NT2/D1 (cell line): ENCODE results near the gene VPS72.

Experiments used
- DNase-seq: peaks from one replicate; pipeline ENCODE4 v3.0.0-alpha.2; 2011; ENCODE audit warnings: low read depth, low spot score
- H3K27me3 ChIP-seq: 2 replicates; pipeline ENCODE4 v1.6.0; 2011; ENCODE audit warnings: mild to moderate bottlenecking; ENCODE audit not compliant: insufficient read length, insufficient read depth
- H3K36me3 ChIP-seq: 2 replicates; pipeline ENCODE4 v1.6.1; 2011; ENCODE audit warnings: mild to moderate bottlenecking, low read length, mixed read lengths; ENCODE audit not compliant: insufficient read depth, insufficient read length
- H3K4me1 ChIP-seq: 2 replicates; pipeline ENCODE4 v1.5.1; 2011; ENCODE audit not compliant: insufficient read depth, insufficient read length
- H3K4me3 ChIP-seq: 2 replicates; pipeline ENCODE4 v1.5.1; 2011; ENCODE audit warnings: low read depth; ENCODE audit not compliant: insufficient read length
- H3K9ac ChIP-seq: 2 replicates; pipeline ENCODE4 v1.6.0; 2011; ENCODE audit warnings: low read depth; ENCODE audit not compliant: insufficient read length
- H3K9me3 ChIP-seq: 2 replicates; pipeline ENCODE4 v1.5.1; 2011; ENCODE audit warnings: mild to moderate bottlenecking, low read length; ENCODE audit not compliant: insufficient read depth
- SUZ12 ChIP-seq: IDR thresholded peaks from 2 replicates; pipeline ENCODE4 v1.6.1; 2011; ENCODE audit not compliant: insufficient read length, insufficient read depth; ENCODE audit errors: extremely low read depth
- YY1 ChIP-seq: IDR thresholded peaks from 2 replicates; pipeline ENCODE4 v1.6.1; 2011; ENCODE audit not compliant: insufficient read length, insufficient read depth
- ZNF274 ChIP-seq: IDR thresholded peaks from 2 replicates; pipeline ENCODE4 v1.6.1; 2011; ENCODE audit warnings: mild to moderate bottlenecking, low read depth, low read length

VPS72 gene

GRCh38 chr1:151143057-151143435 is 47.0 kb downstream of the VPS72 start:
- Histone ChIP-seq H3K36me3 (peaks cover 28% of the 10 kb centered on the region), H3K9me3 (no peaks in the 10 kb centered on the region), H3K9ac (peak overlapping the region; percentile 12), H3K4me1 (peaks cover 32% of the 10 kb centered on the region), H3K27me3 (peaks cover 10% of the 10 kb centered on the region), H3K4me3 (no peak overlapping the region)
- no peak for DNase-seq
- TF ChIP-seq YY1 = no peak
- no peak for TF ChIP-seq ZNF274
- TF ChIP-seq SUZ12 = no peak

- TF ChIP-seq YY1 = no peak
- H3K27me3 ChIP-seq = peaks cover 10% of the 10 kb centered on the region
- H3K36me3 ChIP-seq = peaks cover 32% of the 10 kb centered on the region
- no peak for DNase-seq
- peak overlapping the region; percentile 12 for H3K9ac ChIP-seq
- peaks cover 35% of the 10 kb centered on the region for H3K4me1 ChIP-seq
- H3K9me3 ChIP-seq = no peaks in the 10 kb centered on the region
- H3K4me3 ChIP-seq = no peak overlapping the region
Measured at GRCh38 chr1:151142411-151143056, 47.5 kb downstream of the VPS72 start.

GRCh38 chr1:151137789-151138188 is 52.2 kb downstream of the VPS72 start:
- TF ChIP-seq SUZ12 = no peak
- TF ChIP-seq YY1 = no peak
- no peak for TF ChIP-seq ZNF274
- H3K27me3 ChIP-seq = no peaks in the 10 kb centered on the region
- DNase-seq = no peak
- peaks cover 17% of the 10 kb centered on the region for H3K4me1 ChIP-seq
- H3K9me3 ChIP-seq = no peaks in the 10 kb centered on the region
- peaks cover 68% of the 10 kb centered on the region for H3K36me3 ChIP-seq
- H3K4me3 ChIP-seq = no peak overlapping the region
- H3K9ac ChIP-seq = no peak overlapping the region

- Histone ChIP-seq H3K9ac (no peak overlapping the region), H3K27me3 (no peaks in the 10 kb centered on the region), H3K4me3 (no peak overlapping the region), H3K9me3 (no peaks in the 10 kb centered on the region), H3K4me1 (peaks cover 23% of the 10 kb centered on the region), H3K36me3 (peaks cover 61% of the 10 kb centered on the region)
- DNase-seq = no peak
- TF ChIP-seq YY1 (no peak), ZNF274 (no peak), SUZ12 (no peak)
Measured at GRCh38 chr1:151135433-151136385, 54.3 kb downstream of the VPS72 start.

GRCh38 chr1:151134991-151135390 is 55.0 kb downstream of the VPS72 start:
- H3K36me3 ChIP-seq = peaks cover 56% of the 10 kb centered on the region
- no peak for DNase-seq
- no peaks in the 10 kb centered on the region for H3K9me3 ChIP-seq
- H3K9ac ChIP-seq = no peak overlapping the region
- H3K27me3 ChIP-seq = no peaks in the 10 kb centered on the region
- no peak overlapping the region for H3K4me3 ChIP-seq
- TF ChIP-seq SUZ12 = no peak
- no peak for TF ChIP-seq ZNF274
- TF ChIP-seq YY1 = no peak
- H3K4me1 ChIP-seq = peaks cover 23% of the 10 kb centered on the region

- DNase-seq = no peak
- no peaks in the 10 kb centered on the region for H3K9me3 ChIP-seq
- H3K36me3 ChIP-seq = peaks cover 50% of the 10 kb centered on the region
- H3K27me3 ChIP-seq = no peaks in the 10 kb centered on the region
- H3K9ac ChIP-seq = no peak overlapping the region
- H3K4me1 ChIP-seq = peaks cover 23% of the 10 kb centered on the region
- TF ChIP-seq ZNF274 (no peak), YY1 (no peak), SUZ12 (no peak)
- no peak overlapping the region for H3K4me3 ChIP-seq
Measured at GRCh38 chr1:151134396-151134795, 55.6 kb downstream of the VPS72 start.
